GM12891 (cell line): Measurements from ENCODE around the gene TRPV4.

ENCODE experiments used
- PAX5 ChIP-seq: IDR thresholded peaks from 2 replicates; pipeline ENCODE4 v1.6.1; 2011; ENCODE audit warnings: low read length, moderate library complexity, mild to moderate bottlenecking; ENCODE audit not compliant: insufficient read depth, severe bottlenecking
- POLR2A ChIP-seq: IDR thresholded peaks from 2 replicates; pipeline ENCODE4 v1.6.1; 2011; ENCODE audit warnings: low read depth, low read length, control low read depth
- POLR2AphosphoS5 ChIP-seq: IDR thresholded peaks from 2 replicates; pipeline ENCODE4 v1.6.1; 2011; ENCODE audit warnings: low read depth, low read length, control low read depth
- POU2F2 ChIP-seq: IDR thresholded peaks from 2 replicates; pipeline ENCODE4 v1.6.1; 2011; ENCODE audit warnings: low read depth, mild to moderate bottlenecking, control low read depth, low read length, moderate library complexity
- SPI1 ChIP-seq: IDR thresholded peaks from 2 replicates; pipeline ENCODE4 v1.6.1; 2011; ENCODE audit warnings: low read depth, low read length, control low read depth
- TAF1 ChIP-seq: IDR thresholded peaks from 2 replicates; pipeline ENCODE4 v1.6.1; 2011; ENCODE audit warnings: low read depth, low read length, control low read depth

GRCh38 chr12:109759595-109759994 is 73.6 kb downstream of the TRPV4 start:
- TF ChIP-seq POLR2AphosphoS5: no peak
- TF ChIP-seq POLR2A: no peak
- no peak for TF ChIP-seq TAF1
- TF ChIP-seq POU2F2: no peak
- no peak for TF ChIP-seq SPI1
- no peak for TF ChIP-seq PAX5
